DOHH2 (cell line): ENCODE data around the gene PTER.

Experiments
- EZH2phosphoT487 ChIP-seq: fragments of 200-600 bp; sonication (generic); IDR thresholded peaks from 2 replicates; pipeline ENCODE4 v1.6.1; 2017; ENCODE audit warnings: borderline replicate concordance, mild to moderate bottlenecking, antibody characterized with exemption, low read length, moderate library complexity, mixed read lengths
- TF ChIP-seq, protein P1 (sequence below): fragments of 200-600 bp; sonication (generic); IDR thresholded peaks from one replicate; pipeline ENCODE4 v1.5.1; 2014; ENCODE audit warnings: antibody characterized with exemption, mild to moderate bottlenecking, low read depth, low read length; ENCODE audit not compliant: poor library complexity, severe bottlenecking

DNA sequence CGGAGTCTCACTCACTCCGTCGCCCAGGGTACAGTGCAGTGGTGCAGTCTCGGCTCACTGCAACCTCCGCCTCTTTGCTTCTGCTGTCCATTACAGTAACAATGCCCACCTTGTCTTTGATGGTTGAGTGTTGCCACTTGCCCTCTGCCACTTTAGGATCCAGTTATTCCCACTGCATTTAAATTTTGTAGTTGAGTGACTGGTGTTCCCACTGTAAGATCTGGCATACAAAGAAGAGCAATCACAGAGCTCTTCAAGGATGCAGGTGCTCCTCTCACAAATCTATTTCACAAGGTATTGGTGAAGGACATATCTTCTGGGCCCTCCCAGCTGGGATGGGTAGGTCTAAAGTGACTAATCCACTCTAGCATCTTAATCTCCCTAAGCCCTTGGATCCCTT lies 12.6 kb downstream of the PTER start:
- TF ChIP-seq, protein P1, sequence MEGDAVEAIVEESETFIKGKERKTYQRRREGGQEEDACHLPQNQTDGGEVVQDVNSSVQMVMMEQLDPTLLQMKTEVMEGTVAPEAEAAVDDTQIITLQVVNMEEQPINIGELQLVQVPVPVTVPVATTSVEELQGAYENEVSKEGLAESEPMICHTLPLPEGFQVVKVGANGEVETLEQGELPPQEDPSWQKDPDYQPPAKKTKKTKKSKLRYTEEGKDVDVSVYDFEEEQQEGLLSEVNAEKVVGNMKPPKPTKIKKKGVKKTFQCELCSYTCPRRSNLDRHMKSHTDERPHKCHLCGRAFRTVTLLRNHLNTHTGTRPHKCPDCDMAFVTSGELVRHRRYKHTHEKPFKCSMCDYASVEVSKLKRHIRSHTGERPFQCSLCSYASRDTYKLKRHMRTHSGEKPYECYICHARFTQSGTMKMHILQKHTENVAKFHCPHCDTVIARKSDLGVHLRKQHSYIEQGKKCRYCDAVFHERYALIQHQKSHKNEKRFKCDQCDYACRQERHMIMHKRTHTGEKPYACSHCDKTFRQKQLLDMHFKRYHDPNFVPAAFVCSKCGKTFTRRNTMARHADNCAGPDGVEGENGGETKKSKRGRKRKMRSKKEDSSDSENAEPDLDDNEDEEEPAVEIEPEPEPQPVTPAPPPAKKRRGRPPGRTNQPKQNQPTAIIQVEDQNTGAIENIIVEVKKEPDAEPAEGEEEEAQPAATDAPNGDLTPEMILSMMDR, result no peak
- TF ChIP-seq EZH2phosphoT487, result no peak
